Measurements from ENCODE around the gene ERI3.

Gene ERI3

DNA sequence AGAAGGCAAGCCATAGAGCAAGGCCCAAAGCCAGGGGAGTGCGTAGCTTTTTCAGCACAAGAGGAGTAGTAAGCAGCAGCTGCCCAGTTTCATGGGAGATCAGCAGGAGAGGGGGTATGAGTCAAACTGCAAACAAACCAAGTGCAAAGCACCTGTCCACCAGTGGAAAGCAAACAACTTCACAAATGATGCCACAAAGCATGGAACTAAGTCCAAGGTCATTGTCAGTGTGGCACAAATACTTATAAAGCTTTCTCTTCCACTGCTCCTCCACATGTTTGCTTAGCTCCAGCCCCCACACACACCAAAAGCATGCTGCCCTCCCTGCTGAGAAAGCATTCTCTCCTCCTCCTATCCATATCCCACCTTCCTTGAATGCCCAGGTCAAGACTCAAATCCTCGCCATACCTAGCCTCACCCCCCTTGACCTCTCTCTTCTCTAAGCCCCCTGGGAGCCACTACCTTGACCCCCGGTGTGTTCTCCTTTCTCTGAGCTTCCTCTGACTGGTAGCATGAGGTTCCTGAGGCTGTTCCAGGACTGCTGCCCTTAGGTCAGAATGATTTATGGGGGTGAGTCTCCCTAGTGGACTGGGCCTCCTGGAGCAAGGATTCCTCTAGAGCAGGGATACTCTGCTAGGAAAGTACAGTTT is 71.4 kb downstream of the ERI3 start:
- DNase-seq (ENCODE audit: low spot score), result no peak
- FAIRE-seq, result no peak

DNA sequence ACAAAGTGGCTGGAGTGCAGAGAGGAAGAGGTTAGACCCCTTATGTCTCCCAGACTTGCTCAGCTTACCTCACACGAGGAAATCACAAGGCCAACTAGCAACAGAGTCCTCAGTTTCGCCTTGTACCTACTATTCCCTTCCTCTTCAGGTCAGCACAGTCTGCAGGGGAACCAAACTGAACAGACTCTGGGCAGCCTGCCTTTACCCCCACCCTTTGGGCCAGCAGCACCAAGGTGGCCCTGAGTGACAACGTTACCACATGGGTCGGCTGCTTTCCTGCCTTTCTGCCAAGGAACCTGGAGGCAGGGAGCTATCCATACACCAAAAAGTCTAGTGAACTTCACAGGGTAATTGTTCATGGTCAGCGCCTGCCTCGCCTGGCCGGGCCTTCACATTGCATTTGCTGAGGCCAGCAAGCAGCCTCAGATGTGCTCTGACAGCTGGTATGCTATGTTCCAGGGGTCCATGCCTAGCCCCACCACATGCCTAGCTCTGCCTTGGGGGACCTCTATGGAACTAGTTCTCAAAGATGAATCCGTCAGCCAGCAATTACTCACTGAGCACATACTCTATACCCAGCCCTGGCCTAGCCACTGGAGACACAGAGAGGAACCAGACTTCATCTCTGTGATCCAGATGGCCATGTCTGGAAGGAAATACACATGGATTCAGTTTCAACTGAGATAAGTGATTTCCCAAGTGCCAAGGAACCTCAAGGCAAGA is 72.2 kb downstream of the ERI3 start:
- FAIRE-seq, result no peak
- no peak for DNase-seq (ENCODE audit: low spot score)

DNA sequence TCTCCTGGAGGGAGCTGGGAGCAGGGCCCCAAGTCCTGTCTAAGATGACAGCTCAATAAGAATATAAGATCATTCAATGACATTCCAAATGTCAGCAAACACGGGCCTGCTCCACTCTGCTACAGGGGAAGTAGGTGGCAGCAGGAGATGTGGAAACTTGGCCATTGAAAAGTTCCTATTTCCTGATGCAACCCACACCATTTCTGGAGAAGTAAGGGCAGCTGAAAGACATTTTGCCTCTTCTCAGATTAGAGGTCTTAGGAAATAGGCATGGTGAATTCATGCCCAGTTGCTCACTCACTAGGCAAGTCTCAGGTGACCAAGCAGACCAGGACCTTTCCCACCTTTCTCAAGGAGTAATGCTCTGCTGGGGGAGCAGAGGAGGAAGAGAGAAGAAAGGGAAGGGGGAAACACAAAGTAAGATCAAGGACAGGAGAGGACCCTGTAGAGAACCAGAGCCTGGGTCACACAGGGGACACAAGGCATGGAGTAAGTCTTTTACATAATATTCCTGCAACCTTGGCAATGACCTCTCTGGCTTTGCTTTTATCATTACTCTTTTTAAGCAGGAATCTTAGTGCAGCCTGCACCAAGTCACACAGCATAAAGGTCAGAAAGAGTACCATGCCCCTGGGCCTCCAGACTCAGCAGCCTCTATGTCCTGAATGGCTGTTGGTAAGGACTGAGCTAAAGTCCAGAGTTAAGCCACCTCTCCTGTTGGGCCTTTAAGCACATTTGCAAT is 72.9 kb downstream of the ERI3 start:
- FAIRE-seq, result no peak
- no peak for DNase-seq (ENCODE audit: low spot score)

DNA sequence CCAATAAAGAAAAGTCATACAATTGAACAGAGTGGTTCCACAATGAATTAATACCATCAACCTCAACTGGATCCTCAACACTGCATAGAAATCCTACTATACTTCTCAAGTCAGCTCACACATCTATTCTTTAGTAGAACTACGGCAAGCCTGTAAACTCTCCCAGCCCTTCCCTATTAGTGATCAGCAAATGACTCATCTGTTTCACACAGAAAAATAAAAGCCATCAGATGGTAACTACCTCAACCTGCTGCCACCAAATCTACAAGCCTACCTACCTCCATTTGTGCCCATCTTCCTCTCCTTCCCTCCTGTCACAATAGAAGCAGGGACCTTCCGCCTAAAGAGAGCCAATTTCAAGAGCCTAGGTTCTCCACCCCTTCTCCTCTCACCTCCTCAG is 78.2 kb downstream of the ERI3 start:
- FAIRE-seq (no peak), DNase-seq (ENCODE audit: low spot score) (no peak)

DNA sequence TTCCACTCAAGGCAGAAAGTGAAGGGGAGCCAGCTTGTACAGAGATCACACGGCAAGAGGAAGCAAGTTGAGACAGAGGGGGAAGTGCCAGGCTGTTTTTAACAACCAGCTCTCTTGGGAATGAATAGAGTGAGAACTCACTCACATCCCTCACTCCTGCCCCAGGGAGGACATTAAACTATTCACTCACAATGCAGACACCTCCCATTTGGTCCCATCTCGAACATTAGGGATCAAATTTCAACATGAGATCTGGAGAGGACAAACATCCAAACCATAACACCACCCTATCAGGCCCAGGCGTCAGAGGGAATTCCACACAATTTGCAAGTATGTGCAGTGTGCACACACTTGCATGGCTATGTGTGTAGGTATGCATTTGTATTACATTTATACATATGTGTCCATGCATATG is 79.1 kb downstream of the ERI3 start:
- FAIRE-seq (no peak), DNase-seq (ENCODE audit: low spot score) (no peak)

DNA sequence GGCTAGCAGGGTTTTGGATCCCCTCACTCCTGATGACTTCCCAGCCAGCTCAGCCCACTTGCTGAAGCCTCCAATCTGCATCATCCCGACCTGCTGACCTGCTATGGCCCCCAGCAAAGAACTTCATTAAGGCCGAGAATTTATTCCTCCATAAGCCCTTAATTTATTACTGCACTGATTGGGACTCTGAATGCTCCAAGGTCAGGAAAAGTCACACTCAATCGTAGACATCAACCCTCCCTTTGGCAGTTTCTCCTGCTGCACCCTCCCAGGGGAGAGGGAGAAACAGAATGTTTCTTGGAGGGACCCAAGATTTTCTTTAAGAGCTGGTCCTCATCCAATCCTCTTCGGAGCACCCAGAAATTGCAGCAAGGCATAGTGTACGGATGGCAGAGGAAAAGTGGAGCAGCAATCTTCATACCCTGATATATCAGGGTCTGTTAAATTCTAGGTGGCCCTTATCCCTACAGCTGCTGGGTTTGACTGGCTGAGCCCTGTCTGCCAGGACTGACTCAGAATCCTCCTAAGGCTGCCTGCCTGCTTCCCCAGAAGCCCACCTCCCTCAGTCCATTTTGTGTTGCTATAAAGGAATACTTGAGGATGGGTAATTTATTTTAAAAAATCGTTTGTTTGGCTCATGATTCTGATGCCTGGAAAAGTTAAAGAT is 79.6 kb downstream of the ERI3 start:
- FAIRE-seq (no peak), DNase-seq (ENCODE audit: low spot score) (no peak)

DNA sequence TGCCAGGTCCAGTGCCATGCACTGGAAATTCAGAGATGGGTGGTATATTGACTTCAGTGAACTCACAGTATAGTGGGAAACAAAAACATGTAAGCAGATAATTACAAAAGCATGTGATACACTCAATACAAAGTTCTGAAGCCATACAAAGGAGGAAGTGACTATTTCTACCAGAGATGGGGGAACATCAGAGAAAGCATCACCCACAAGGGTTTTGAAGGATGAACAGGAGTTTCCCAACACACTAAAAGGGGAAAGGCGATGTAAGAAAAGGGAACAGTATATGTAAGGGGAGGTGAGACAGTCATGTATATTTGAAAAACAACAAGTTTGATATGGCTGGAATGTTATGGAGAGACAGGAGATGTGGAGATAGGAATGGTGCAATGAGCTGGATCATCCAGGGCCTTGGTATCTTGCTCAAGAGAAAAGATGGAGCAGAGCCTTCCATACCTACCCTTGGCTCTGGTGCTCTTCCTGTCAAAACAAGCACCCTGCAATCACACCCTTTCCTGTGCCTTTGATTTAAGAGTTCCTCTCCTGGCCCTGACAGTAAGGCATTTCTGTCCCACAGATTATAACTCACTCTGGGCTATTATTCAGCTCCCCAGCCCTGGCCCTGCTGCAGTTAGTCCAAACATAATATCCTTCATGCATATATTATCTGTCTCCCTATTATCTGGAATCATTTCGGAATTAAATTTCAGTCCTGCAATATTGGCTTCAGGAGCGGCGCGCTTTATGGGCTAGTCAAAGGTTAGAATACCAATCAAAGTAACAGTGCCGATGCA is 81.3 kb downstream of the ERI3 start:
- FAIRE-seq (no peak), DNase-seq (ENCODE audit: low spot score) (no peak)

DNA sequence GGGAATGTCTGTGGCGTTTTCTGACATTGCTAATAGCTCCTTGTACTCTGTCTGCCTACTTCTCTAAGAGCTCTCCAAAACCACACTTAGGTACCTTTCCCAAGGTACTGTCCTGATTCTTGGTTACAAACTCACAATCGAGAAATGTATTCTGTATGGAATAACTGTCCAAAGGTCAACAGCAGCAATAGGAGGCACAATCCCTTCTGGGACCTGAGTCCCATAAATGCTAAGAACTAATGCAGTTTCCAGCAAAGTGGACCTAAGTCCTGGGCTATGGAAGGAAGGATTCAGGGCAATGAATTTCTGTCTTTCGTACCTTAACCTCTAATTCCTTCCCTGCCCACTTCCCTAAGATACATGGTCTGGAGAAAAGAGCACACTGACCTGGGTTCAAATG is 82.1 kb downstream of the ERI3 start:
- FAIRE-seq (no peak), DNase-seq (ENCODE audit: low spot score) (no peak)

DNA sequence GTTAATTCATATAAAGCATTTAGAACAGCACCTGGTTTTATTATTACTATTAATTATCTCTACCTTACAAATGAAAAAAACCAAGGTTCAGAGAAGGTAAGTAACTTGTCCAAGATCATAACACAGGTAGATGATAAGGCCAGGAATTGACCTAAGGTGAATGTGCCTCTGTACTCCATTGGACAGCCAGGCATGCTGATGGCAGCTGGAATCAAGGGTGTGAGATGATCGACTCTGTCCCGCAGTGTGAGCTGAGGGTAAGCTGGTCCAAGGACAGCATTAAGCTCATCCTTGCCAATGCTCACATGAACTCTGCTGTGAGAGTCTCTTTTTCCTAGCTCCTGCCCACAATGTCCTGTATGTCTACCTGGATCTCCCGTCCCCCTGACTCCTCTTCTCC is 83.4 kb downstream of the ERI3 start:
- no peak for FAIRE-seq
- no peak for DNase-seq (ENCODE audit: low spot score)

DNA sequence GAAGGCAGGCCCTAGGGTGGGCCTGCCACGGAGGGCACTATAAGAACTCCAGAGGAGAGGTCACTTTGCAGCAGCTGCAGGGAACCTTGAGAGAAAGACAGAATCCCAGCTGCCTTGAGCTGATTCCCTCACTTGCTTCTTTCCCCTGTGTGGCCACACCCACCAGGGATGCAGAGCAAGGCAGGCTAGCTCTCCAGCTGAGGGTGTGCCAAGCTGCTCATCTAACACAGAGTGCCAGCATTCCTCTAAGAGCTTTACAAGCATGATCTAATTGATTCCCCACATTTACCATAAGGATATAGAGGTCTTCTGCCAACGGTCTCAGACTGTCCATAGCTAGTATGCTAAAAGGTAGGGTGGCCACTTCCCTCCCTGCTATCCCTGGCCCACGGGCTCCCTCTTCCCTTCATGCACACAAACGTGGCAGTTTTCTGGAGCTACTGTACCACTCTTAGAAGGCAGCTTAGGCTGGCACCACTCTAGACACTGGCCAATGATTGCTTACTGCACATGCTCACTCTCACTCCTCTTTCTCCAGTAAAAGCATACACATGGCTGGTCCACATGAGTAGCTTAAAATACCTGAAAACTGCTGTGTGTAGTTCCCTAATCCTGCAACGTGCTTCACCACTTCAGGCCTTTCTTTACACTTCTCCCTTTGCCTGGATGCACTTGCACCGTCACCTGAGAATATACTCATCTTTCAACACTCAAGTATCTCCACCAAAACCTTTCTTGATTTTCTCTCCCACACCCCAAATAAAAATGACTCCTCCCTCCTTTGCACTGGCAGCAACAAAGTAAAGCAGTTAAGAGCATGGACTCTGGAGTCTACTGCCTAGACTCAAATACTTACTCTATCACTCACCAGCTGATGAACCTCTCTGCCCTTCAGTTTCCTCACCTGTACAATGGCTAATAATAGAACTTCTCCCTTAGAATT is 84.1 kb downstream of the ERI3 start:
- DNase-seq (ENCODE audit: low spot score) (no peak), FAIRE-seq (no peak)

DNA sequence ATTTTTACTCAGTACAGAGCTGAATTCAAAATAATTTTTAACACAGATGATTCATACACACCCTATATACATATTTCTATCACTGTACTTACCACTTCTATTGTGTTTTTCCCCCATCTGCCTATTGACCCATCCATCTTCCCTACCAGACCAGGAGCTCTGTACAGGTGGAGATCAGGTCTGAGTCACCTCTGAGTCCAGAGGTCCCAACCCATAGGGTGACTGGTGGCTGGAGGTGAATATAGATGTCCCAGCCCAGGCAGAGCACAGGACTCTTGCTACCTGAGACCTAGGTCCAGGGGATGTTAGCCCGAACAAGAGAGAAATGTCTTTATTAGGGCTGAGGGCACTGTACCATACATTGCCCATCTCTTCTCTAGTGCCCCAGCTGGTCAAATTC is 87.0 kb downstream of the ERI3 start:
- DNase-seq (ENCODE audit: low spot score) (no peak), FAIRE-seq (no peak)

DNA sequence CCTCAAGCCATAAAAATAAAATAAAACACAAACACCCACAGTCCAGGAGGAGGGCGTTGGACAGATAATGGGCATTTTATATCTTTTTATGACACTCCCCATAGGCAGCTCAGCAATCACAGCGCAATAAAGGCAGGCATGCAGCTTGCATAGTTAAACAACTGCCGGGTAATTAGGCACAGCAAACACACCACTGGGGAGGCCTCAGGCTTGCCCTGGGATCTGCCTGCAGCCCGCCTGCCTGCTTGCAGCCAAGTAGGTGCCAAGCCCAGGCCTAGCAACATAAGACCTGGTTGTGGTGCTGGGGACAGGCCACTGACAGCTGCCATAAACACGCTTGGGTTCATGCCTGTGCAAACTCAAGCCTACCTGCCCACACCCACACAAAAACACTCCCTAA is 87.6 kb downstream of the ERI3 start:
- DNase-seq (ENCODE audit: low spot score) (no peak), FAIRE-seq (no peak)

DNA sequence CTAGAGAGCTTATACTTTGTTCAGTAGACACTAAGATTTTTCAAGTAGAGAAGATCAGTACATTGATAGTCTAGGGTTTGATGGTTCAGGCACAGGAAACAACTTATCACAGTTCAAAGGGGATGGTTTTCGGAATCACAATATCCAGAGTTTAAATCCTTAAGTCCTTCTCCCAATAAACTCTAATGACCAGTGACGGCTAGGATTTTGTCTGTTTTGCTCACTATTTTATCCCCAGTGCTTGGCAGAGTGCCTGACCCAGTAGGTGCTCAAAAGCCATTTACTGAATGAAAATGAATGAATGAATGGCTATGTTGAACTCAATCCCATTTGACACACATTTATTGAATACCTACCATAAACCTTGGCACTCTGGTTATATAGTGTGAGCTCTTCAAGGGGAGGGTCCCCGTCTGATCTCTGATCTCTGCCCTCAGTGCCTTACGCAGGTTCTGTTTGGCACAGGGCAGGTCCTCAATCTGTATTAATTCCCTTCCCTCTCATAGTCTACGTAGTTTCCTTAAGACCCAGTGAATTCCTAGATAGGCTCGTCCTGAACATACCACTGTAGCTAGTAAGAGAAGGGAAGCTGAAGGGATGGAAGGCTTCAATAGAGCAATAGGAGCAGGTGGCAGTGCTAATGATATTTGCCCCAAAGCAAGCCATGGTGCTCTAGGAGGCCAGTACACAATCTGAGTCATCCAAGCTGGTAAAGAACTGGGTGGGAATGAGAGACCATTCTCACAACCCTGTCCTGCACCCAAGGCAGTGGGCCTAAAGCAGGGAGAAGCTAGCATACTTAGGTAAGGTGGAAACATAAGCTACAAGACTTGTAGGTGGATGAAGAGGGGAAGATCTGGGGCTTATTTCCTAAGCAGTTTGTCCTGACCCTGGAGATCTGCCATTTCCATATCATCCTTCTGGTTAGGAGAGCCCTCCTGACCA is 88.4 kb downstream of the ERI3 start:
- no peak for FAIRE-seq
- DNase-seq (ENCODE audit: low spot score), result no peak

DNA sequence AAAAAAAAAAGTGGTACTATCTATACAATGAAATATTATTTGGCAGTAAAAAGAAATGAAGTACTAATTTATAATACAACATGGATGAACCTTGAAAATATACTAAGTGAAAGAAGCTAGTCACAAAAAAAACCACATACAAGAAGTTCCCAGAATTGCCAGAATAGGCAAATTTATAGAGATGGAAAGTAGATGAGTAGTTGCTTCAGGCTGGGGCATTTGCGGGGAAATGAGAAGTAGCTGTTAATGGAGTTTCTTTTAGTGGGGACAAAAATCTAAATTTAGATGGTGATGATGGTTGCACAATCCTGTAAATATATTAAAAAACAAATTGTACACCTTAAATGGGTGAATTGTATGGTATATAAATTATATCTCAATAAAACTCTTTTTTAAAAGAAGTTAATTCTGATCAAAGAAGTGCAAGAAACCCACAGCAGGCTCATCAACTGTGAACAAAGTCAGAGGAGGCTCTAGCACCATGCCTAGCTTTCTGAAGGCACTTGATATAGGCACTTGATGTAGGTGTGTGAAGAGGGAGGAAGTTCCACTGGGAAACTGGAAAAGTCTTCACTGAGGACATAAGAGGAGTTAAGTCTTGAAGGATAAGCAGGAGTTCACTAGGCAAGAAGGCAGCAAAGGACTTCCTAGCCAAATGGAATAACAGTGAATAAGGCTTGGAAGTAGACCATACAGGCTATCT is 89.2 kb downstream of the ERI3 start:
- DNase-seq (ENCODE audit: low spot score) (no peak), FAIRE-seq (no peak)

DNA sequence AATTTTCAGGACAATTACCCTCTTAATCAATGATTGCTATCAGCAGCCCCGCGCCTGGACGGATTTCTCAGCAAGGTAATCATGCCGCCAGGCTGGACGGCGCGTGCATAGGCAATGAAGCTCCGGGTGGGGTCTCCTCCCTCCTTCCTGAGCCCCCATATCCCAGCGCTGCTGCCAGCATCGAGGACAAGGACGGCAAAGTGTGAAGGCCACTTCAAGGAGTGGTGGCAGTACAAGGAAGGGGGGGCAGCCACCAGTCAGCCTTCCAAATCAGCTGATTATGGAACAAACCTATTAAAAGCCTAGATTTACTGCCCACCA is 90.6 kb downstream of the ERI3 start:
- no peak for DNase-seq (ENCODE audit: low spot score)
- no peak for FAIRE-seq

DNA sequence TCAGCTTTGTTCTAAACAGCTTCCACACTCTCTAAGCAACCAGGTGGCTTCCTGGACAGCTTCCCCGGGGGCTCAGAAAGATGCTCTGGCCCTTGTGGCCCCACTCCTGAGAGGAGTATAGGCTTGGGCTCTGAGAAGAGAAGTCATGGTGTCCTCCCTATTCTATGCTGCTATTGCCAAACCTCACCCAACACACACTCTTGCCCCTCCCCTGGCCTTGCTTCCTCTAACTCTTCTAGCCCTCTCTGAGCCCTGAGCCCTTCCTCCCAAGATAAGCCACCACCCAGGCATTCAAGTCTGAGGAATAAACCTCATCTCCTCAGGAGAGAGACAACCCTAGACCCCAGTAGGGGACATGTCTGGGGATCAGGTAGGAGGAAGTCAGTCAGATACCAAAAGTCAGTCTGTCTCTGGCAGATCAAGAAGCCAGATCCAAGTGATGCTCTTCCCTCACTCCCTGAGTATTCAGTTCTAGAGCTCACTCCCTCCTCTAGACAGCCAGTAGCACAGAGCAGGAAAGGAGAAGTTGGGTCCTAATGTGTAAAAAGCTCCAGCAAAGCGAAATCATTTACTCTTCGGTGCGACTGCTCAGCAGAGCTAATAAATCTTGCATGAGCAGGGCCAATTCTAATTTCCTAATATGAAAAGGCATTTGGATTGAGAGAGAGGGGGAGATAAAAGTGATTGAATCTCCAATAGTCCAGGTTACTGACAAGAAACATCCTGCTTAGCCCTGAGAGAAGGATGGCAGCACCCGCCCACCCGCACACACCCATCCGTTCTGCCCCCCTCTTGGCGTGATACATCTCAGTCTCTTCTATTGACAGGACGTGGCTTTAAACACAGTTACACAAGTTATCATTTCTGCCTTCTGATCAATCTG is 91.2 kb downstream of the ERI3 start:
- no peak for DNase-seq (ENCODE audit: low spot score)
- no peak for FAIRE-seq

DNA sequence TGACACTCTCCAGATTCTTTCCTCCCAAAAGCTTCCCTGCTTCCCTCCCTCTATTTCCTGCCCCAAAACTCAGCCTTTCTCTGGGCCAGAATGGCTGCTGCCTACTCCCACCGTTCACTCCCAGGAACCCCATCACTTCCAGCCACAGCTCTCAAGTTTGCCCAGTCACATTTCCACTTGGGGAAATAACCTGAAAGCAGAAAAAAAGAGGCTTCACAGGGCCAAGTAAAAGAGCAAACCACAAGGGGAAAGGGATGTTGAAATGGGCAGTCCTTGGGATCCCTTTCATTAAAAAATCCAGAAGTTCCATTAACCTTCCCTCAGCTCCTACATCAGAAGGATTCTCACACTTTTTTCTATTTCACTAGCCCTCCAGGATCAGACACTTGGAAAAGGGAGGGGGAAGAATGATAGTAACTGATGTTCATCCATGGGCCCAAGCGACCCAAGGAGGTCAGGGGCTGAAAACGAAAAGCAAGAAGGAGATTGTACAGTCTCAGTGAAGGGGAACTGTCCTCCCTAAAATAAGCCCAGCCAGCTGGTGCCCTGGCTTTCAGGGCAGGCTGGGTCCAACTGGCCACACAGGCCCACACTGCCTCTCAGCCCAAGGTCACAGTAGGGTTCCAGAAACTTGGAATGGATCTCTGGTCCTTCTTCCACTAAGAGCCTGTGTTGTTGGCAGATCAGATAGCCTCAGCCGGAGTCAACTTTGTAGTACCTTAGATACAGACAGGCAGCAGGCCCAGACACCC is 92.1 kb downstream of the ERI3 start:
- DNase-seq (ENCODE audit: low spot score) (no peak), FAIRE-seq (no peak)

Measured in RCC 7860 (cell line).